Neutrophil (primary cell): ENCODE measurements around the gene GADD45G.
A peak's percentile ranks its signal among the peaks of the same experiment; 100 is the strongest.

Source experiments
- H3K27ac ChIP-seq: fragments of 200-600 bp; sonication (generic); 2 replicates; pipeline ENCODE4 v1.5.1; 2016; ENCODE audit warnings: mild to moderate bottlenecking, moderate library complexity
- H3K27me3 ChIP-seq: fragments of 200-600 bp; sonication (generic); 2 replicates; pipeline ENCODE4 v1.6.0; 2016; ENCODE audit warnings: mild to moderate bottlenecking
- H3K36me3 ChIP-seq: fragments of 200-600 bp; sonication (generic); 2 replicates; pipeline ENCODE4 v1.5.1; 2017
- H3K4me1 ChIP-seq, 2 experiments: fragments of 200-600 bp in 1 of 2; sonication (generic) in 1 of 2; 1 replicate in 1 of 2; 2 replicates in 1 of 2; pipeline versions ENCODE4 v1.5.1 to v1.6.1; 2013 to 2016; ENCODE audit warnings: low read depth in 1 of 2, low read length in 1 of 2, mild to moderate bottlenecking in 1 of 2, moderate library complexity in 1 of 2; ENCODE audit not compliant: control insufficient read depth in 1 of 2, insufficient read depth in 1 of 2
- H3K4me3 ChIP-seq, 2 experiments: fragments of 200-600 bp in 1 of 2; sonication (generic) in 1 of 2; 1 replicate in 1 of 2; 2 replicates in 1 of 2; pipeline ENCODE4 v1.5.1; 2013 to 2016; ENCODE audit warnings: low read depth in 1 of 2, low read length in 1 of 2, mild to moderate bottlenecking in 1 of 2, moderate library complexity in 1 of 2
- H3K9me3 ChIP-seq: fragments of 200-600 bp; sonication (generic); 2 replicates; pipeline ENCODE4 v1.5.1; 2016
- TF ChIP-seq, protein P1 (sequence below): fragments of 200-600 bp; sonication (generic); IDR thresholded peaks from 2 replicates; pipeline ENCODE4 v1.5.1; 2016; ENCODE audit warnings: antibody characterized with exemption

GADD45G gene

GRCh38 chr9:89640361-89640760 lies 35.5 kb downstream of the GADD45G start:
- Histone ChIP-seq H3K27me3 (no peaks in the 10 kb centered on the region), H3K36me3 (no peaks in the 10 kb centered on the region), H3K4me1 (peaks cover 43 to 48% of the 10 kb centered on the region in 2 experiments), H3K4me3 (peak overlapping the region; percentile 47 to 49), H3K27ac (peak overlapping the region; percentile 87), H3K9me3 (no peaks in the 10 kb centered on the region)
- TF ChIP-seq, protein P1, sequence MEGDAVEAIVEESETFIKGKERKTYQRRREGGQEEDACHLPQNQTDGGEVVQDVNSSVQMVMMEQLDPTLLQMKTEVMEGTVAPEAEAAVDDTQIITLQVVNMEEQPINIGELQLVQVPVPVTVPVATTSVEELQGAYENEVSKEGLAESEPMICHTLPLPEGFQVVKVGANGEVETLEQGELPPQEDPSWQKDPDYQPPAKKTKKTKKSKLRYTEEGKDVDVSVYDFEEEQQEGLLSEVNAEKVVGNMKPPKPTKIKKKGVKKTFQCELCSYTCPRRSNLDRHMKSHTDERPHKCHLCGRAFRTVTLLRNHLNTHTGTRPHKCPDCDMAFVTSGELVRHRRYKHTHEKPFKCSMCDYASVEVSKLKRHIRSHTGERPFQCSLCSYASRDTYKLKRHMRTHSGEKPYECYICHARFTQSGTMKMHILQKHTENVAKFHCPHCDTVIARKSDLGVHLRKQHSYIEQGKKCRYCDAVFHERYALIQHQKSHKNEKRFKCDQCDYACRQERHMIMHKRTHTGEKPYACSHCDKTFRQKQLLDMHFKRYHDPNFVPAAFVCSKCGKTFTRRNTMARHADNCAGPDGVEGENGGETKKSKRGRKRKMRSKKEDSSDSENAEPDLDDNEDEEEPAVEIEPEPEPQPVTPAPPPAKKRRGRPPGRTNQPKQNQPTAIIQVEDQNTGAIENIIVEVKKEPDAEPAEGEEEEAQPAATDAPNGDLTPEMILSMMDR: no peak

DNA sequence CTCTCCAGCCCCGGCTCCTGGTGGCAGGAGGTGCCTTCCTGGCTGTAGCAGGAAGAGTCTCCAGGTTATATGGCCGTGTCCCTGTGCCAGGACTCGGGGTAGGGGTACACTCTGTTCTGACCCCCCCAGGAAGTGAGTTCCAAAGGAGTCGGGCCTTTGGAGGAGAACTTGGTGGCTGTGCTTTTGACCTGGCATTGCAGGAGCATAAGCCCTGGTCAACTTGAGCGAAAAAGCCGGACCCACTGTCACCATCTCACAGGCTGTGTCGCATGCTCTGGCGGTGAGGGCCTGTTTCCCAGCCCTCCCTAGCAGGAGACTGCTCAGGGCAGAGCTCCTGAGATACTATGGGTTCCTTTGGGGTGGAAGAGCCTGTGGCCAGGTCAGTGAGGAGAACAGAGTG lies 36.0 kb downstream of the GADD45G start:
- Histone ChIP-seq H3K36me3 (no peaks in the 10 kb centered on the region), H3K27me3 (no peaks in the 10 kb centered on the region), H3K9me3 (no peaks in the 10 kb centered on the region), H3K4me1 (peaks cover 43 to 48% of the 10 kb centered on the region in 2 experiments), H3K27ac (peak overlapping the region; percentile 87), H3K4me3 (peak overlapping the region; percentile 47 to 49)
- TF ChIP-seq, protein P1: no peak

GRCh38 chr9:89641980-89642379 lies 37.2 kb downstream of the GADD45G start:
- TF ChIP-seq, protein P1: no peak
- Histone ChIP-seq H3K36me3 (no peaks in the 10 kb centered on the region), H3K4me3 (no peak overlapping the region), H3K4me1 (peaks cover 43 to 47% of the 10 kb centered on the region in 2 experiments), H3K9me3 (no peaks in the 10 kb centered on the region), H3K27ac (peak overlapping the region; percentile 87), H3K27me3 (no peaks in the 10 kb centered on the region)

- Histone ChIP-seq H3K27me3 (no peaks in the 10 kb centered on the region), H3K36me3 (no peaks in the 10 kb centered on the region), H3K4me3 (no peak overlapping the region), H3K9me3 (no peaks in the 10 kb centered on the region), H3K4me1 (peaks cover 38 to 39% of the 10 kb centered on the region in 2 experiments), H3K27ac (no peak overlapping the region)
- TF ChIP-seq, protein P1: no peak
Measured at GRCh38 chr9:89642789-89643188, 38.0 kb downstream of the GADD45G start.

- Histone ChIP-seq H3K4me1 (peaks cover 11 to 13% of the 10 kb centered on the region in 2 experiments), H3K36me3 (no peaks in the 10 kb centered on the region), H3K9me3 (no peaks in the 10 kb centered on the region), H3K27ac (no peak overlapping the region), H3K27me3 (no peaks in the 10 kb centered on the region), H3K4me3 (no peak overlapping the region)
- TF ChIP-seq, protein P1: no peak
Measured at GRCh38 chr9:89646189-89646939, 41.6 kb downstream of the GADD45G start.
